Stimulated activated memory B cell treated with anti-CD40 and anti-IgM and Interleukin-4, amounts not matched to agents 10 μg/mL and 1 μg/mL and 100 μg/mL, for 72 hours (primary cell): ENCODE results near the gene HERC2.
"Not testable (repeated sequence)": the region's sequence is repeated elsewhere in the genome, so short reads cannot be mapped to it uniquely, and the experiment has no call there.

Experiments used
- ATAC-seq: fragments of 150-1000 bp; cut with Tn5 transposase; 2 replicates; pipeline ENCODE4 v1.10.0; 2021
- H3K27ac Mint-ChIP-seq: one replicate; pipeline ENCODE4 v1.8.0; 2022; ENCODE audit warnings: mild to moderate bottlenecking, mixed read lengths
- H3K27me3 Mint-ChIP-seq: one replicate; pipeline ENCODE4 v1.8.0; 2022; ENCODE audit warnings: mixed read lengths
- H3K36me3 Mint-ChIP-seq: one replicate; pipeline ENCODE4 v1.8.0; 2022; ENCODE audit warnings: mixed read lengths
- H3K4me1 Mint-ChIP-seq: one replicate; pipeline ENCODE4 v1.8.0; 2022; ENCODE audit warnings: mixed read lengths
- H3K4me3 Mint-ChIP-seq: one replicate; pipeline ENCODE4 v1.8.0; 2022; ENCODE audit warnings: mild to moderate bottlenecking, moderate library complexity, mixed read lengths
- H3K9me3 Mint-ChIP-seq: one replicate; pipeline ENCODE4 v1.8.0; 2022; ENCODE audit warnings: mixed read lengths

The HERC2 gene

GRCh38 chr15:28260722-28261121 is 61.3 kb downstream of the HERC2 start:
- Mint-ChIP-seq H3K27ac (no peak overlapping the region), H3K4me1 (peaks cover 16% of the 10 kb centered on the region), H3K9me3 (no peaks in the 10 kb centered on the region), H3K27me3 (no peaks in the 10 kb centered on the region), H3K36me3 (peaks cover 74% of the 10 kb centered on the region), H3K4me3 (no peak overlapping the region)
- ATAC-seq: no peak

- H3K4me1 Mint-ChIP-seq: peaks cover 11% of the 10 kb centered on the region
- no peak overlapping the region for H3K4me3 Mint-ChIP-seq
- no peaks in the 10 kb centered on the region for H3K27me3 Mint-ChIP-seq
- no peak for ATAC-seq
- no peaks in the 10 kb centered on the region for H3K9me3 Mint-ChIP-seq
- H3K27ac Mint-ChIP-seq: no peak overlapping the region
- H3K36me3 Mint-ChIP-seq: peaks cover 74% of the 10 kb centered on the region
Measured at GRCh38 chr15:28260317-28260716, 61.7 kb downstream of the HERC2 start.

GRCh38 chr15:28255965-28256364 is 66.0 kb downstream of the HERC2 start:
- H3K27me3 Mint-ChIP-seq: no peaks in the 10 kb centered on the region

GRCh38 chr15:28252831-28253230 is 69.1 kb downstream of the HERC2 start:
- Mint-ChIP-seq H3K27me3 (no peaks in the 10 kb centered on the region), H3K27ac (no peak overlapping the region), H3K9me3 (peaks cover 4% of the 10 kb centered on the region), H3K4me1 (no peaks in the 10 kb centered on the region), H3K4me3 (no peak overlapping the region), H3K36me3 (peaks cover 74% of the 10 kb centered on the region)
- no peak for ATAC-seq

More at GRCh38 chr15:28255965-28256364, 66.0 kb downstream of the HERC2 start:
- Mint-ChIP-seq H3K4me3 (no peak overlapping the region), H3K36me3 (peaks cover 70% of the 10 kb centered on the region), H3K27ac (no peak overlapping the region), H3K9me3 (no peaks in the 10 kb centered on the region), H3K4me1 (no peaks in the 10 kb centered on the region)
- ATAC-seq: no peak

GRCh38 chr15:28246605-28247004 is 75.4 kb downstream of the HERC2 start:
- Mint-ChIP-seq H3K4me3 (no peak overlapping the region), H3K36me3 (peaks cover 69% of the 10 kb centered on the region), H3K9me3 (peaks cover 15% of the 10 kb centered on the region), H3K4me1 (no peaks in the 10 kb centered on the region), H3K27me3 (no peaks in the 10 kb centered on the region), H3K27ac (no peak overlapping the region)
- ATAC-seq: no peak

GRCh38 chr15:28243901-28244300 is 78.1 kb downstream of the HERC2 start:
- no peaks in the 10 kb centered on the region for H3K27me3 Mint-ChIP-seq
- H3K4me3 Mint-ChIP-seq: no peak overlapping the region

GRCh38 chr15:28243399-28243798 is 78.6 kb downstream of the HERC2 start:
- H3K4me1 Mint-ChIP-seq: no peaks in the 10 kb centered on the region
- no peak overlapping the region for H3K4me3 Mint-ChIP-seq
- no peaks in the 10 kb centered on the region for H3K27me3 Mint-ChIP-seq
- peaks cover 69% of the 10 kb centered on the region for H3K36me3 Mint-ChIP-seq
- peaks cover 11% of the 10 kb centered on the region for H3K9me3 Mint-ChIP-seq
- ATAC-seq: no peak
- H3K27ac Mint-ChIP-seq: no peak overlapping the region

More at GRCh38 chr15:28243901-28244300, 78.1 kb downstream of the HERC2 start:
- H3K9me3 Mint-ChIP-seq: peaks cover 11% of the 10 kb centered on the region
- no peak for ATAC-seq
- peaks cover 74% of the 10 kb centered on the region for H3K36me3 Mint-ChIP-seq
- H3K4me1 Mint-ChIP-seq: no peaks in the 10 kb centered on the region
- no peak overlapping the region for H3K27ac Mint-ChIP-seq

GRCh38 chr15:28238296-28238695 is 83.7 kb downstream of the HERC2 start:
- peaks cover 69% of the 10 kb centered on the region for H3K36me3 Mint-ChIP-seq
- not testable (repeated sequence) for H3K27ac Mint-ChIP-seq, H3K4me1 Mint-ChIP-seq, H3K4me3 Mint-ChIP-seq, H3K27me3 Mint-ChIP-seq, ATAC-seq, H3K9me3 Mint-ChIP-seq

GRCh38 chr15:28231743-28232142 is 90.2 kb downstream of the HERC2 start:
- not testable (repeated sequence) for H3K27ac Mint-ChIP-seq, ATAC-seq, H3K9me3 Mint-ChIP-seq, H3K27me3 Mint-ChIP-seq, H3K4me3 Mint-ChIP-seq, H3K4me1 Mint-ChIP-seq
- peaks cover 49% of the 10 kb centered on the region for H3K36me3 Mint-ChIP-seq

- H3K4me3 Mint-ChIP-seq, H3K27me3 Mint-ChIP-seq, H3K4me1 Mint-ChIP-seq, ATAC-seq, H3K9me3 Mint-ChIP-seq, H3K27ac Mint-ChIP-seq: not testable (repeated sequence)
- peaks cover 49% of the 10 kb centered on the region for H3K36me3 Mint-ChIP-seq
Measured at GRCh38 chr15:28231336-28231735, 90.6 kb downstream of the HERC2 start.

GRCh38 chr15:28228990-28229640 is 92.9 kb downstream of the HERC2 start:
- peaks cover 56% of the 10 kb centered on the region for H3K36me3 Mint-ChIP-seq
- not testable (repeated sequence) for H3K4me3 Mint-ChIP-seq, H3K4me1 Mint-ChIP-seq, ATAC-seq, H3K27me3 Mint-ChIP-seq, H3K27ac Mint-ChIP-seq, H3K9me3 Mint-ChIP-seq

- H3K9me3 Mint-ChIP-seq: no peaks in the 10 kb centered on the region
- H3K27me3 Mint-ChIP-seq: no peaks in the 10 kb centered on the region
- H3K4me1 Mint-ChIP-seq: no peaks in the 10 kb centered on the region
- H3K36me3 Mint-ChIP-seq: peaks cover 58% of the 10 kb centered on the region
- no peak overlapping the region for H3K27ac Mint-ChIP-seq
- ATAC-seq: no peak
- H3K4me3 Mint-ChIP-seq: no peak overlapping the region
Measured at GRCh38 chr15:28228096-28228495, 93.9 kb downstream of the HERC2 start.

GRCh38 chr15:28227303-28227702 is 94.7 kb downstream of the HERC2 start:
- not testable (repeated sequence) for H3K27me3 Mint-ChIP-seq, H3K4me3 Mint-ChIP-seq, H3K27ac Mint-ChIP-seq, ATAC-seq, H3K4me1 Mint-ChIP-seq, H3K9me3 Mint-ChIP-seq
- H3K36me3 Mint-ChIP-seq: peaks cover 53% of the 10 kb centered on the region

- peaks cover 47% of the 10 kb centered on the region for H3K36me3 Mint-ChIP-seq
- H3K4me1 Mint-ChIP-seq, ATAC-seq, H3K4me3 Mint-ChIP-seq, H3K27ac Mint-ChIP-seq, H3K9me3 Mint-ChIP-seq, H3K27me3 Mint-ChIP-seq: not testable (repeated sequence)
Measured at GRCh38 chr15:28222612-28223011, 99.4 kb downstream of the HERC2 start.

- not testable (repeated sequence) for H3K4me3 Mint-ChIP-seq, ATAC-seq, H3K4me1 Mint-ChIP-seq, H3K27me3 Mint-ChIP-seq, H3K9me3 Mint-ChIP-seq, H3K27ac Mint-ChIP-seq
- H3K36me3 Mint-ChIP-seq: peaks cover 41% of the 10 kb centered on the region
Measured at GRCh38 chr15:28221696-28222095, 100.3 kb downstream of the HERC2 start.

- Mint-ChIP-seq H3K4me3 (no peak overlapping the region), H3K27me3 (no peaks in the 10 kb centered on the region), H3K9me3 (no peaks in the 10 kb centered on the region), H3K27ac (no peak overlapping the region), H3K36me3 (peaks cover 16% of the 10 kb centered on the region), H3K4me1 (no peaks in the 10 kb centered on the region)
- ATAC-seq: no peak
Measured at GRCh38 chr15:28219116-28219515, 102.9 kb downstream of the HERC2 start.
